Dermis microvascular lymphatic vessel endothelial cell (primary cell): Measurements from ENCODE around the gene NECTIN1. TPM values are rescaled to one million over a fixed set of nuclear protein-coding genes. Genes with fewer than 3 reads are reported as not detected.
A peak's percentile ranks its signal among the peaks of the same experiment; 100 is the strongest.

ENCODE experiments used
- DNase-seq, 2 donors: peaks; one replicate each; pipeline versions ENCODE4 v3.0.0 to v3.0.0-alpha.2; 2010; ENCODE audit warnings: low read depth in 2 of 2
- total RNA-seq: library from RNA; depleted of rRNA; stranded (reverse); fragments of >200 nt; gene quantifications from 2 replicates; pipeline ENCODE4 v1.2.1, GENCODE V29; 2014

The NECTIN1 gene
- total RNA-seq, 1 donor from 2014 or later: 5.4 TPM

DNA sequence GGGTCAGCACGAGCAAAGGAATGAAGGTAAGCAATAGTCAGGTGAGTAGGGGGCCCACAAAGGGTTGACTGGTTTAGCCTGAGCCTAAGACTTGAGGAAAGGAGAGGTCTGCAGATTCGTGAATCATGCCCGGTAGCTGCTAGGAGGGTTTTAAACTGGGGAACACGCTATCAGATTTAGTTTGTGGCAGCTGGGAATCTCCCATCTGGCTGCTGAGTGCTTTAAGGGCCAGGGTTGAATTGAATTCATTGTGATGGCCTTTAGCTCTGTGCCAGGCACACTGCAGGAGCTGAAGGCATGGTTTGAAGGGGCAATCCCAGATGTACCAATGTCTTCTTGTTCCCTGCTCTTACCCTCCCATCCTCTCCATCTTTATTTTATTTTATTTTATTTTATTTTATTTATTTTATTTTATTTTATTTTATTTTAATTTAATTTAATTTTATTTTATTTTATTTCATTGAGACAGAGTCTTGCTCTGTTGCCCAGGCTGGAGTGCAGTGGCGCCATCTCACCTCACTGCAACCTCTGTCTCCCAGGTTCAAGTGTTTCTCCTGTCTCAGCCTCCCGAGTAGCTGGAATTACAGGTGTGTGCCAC lies 1.9 kb upstream of the NECTIN1 start:
- no peak for DNase-seq

DNA sequence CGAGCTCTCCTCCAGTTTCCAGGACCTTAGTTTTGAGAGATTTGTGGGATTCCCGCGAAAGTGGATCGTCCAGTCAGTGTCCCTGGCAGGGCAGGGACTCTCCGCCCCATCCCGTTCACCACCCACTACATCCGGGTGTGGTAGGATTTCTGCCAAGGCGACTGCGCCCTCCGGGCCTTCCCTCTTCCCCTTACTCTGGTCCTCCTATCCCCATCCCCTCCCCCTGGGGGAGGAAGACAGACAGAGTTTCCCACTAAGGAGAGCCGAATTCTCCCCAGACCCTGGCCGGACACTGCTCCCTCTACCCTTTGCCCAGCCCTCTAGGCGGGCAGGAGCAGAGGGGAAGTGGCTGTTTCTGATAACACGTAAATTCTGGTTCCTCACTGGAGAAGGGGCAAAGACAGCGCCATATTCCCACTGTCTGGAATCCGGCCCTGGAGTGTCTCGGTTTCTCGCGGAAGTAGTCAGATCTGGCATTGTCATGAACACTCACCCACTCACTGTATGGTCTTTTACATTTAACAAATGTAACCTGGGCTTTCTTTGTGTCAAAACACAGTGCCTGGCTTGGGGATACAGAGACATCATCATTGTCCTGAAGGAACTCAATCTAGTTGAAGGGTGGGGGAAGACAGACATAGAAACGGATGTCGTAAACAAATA lies 1.1 kb upstream of the NECTIN1 start:
- DNase-seq: peak; percentile 22 to 68

DNA sequence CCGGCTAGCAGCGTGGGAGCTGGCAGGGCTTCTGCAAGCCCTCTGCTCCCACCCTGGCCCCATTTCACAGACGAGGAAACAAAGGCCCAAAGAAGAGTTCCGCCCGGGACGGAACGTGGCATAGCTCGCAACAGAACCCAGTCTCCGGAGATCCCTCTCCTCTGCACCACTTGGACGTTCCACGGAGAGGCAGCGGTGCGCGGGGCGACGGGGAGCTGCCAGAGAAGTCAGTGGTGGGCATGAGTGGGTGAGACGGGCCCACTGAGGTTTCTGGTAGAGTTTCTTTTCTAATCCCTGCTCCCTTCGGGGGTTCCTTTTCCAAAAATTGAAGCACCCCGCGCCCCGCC lies 554 bp upstream of the NECTIN1 start:
- DNase-seq: no peak

DNA sequence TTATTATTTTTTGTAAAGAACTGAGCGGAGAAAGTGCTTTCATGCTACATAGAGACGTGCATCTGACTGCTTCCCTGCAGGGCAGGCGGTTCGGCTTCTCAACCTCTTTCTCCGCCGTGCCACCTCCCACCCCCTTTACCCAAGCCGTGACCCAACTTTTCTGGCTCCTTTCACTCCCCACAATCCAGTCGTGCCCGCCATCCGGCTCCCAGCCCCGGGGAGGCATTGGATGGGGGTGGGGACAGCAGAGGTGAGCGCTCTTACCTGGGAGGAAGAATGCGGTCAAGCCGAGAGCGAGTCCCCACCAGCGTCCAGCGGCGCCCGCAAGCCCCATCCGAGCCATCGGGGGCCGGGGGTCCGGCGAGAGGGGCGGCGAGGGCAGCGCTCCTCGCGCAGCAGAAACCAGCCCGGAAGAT lies 781 bp downstream of the NECTIN1 start:
- DNase-seq: no peak

DNA sequence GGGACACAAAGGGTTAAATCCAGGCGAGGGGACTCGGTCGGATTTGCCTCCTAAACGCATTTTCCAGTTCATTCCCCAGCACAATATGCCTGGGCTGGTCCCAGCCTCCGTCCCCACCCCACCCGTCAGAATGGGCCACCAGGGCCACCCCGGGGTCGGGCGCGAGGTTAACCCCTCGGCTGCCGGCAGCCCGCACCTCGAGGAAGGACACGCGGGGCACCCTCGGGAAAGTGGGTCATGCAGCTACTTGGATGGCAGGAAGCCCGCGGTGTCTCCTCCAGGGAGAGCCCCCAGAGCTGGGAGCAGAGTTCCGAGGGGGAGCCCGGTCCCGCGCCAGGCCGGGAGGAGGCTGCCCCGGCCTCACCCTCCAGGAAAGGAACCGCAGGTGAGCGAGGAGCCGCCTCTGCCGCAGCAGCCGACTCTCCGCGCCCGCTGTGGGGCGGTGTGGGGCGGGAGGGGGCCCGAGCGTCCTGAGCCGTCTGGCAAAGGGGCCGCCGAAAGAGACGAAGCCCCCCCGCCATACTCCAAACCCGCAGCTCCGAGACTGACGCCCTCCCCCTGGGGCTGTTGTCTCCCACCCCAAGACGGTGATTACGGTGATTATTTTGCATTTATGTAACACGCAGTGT lies 1.4 kb downstream of the NECTIN1 start:
- peak in 1 of 2 donors; percentile 24 for DNase-seq

DNA sequence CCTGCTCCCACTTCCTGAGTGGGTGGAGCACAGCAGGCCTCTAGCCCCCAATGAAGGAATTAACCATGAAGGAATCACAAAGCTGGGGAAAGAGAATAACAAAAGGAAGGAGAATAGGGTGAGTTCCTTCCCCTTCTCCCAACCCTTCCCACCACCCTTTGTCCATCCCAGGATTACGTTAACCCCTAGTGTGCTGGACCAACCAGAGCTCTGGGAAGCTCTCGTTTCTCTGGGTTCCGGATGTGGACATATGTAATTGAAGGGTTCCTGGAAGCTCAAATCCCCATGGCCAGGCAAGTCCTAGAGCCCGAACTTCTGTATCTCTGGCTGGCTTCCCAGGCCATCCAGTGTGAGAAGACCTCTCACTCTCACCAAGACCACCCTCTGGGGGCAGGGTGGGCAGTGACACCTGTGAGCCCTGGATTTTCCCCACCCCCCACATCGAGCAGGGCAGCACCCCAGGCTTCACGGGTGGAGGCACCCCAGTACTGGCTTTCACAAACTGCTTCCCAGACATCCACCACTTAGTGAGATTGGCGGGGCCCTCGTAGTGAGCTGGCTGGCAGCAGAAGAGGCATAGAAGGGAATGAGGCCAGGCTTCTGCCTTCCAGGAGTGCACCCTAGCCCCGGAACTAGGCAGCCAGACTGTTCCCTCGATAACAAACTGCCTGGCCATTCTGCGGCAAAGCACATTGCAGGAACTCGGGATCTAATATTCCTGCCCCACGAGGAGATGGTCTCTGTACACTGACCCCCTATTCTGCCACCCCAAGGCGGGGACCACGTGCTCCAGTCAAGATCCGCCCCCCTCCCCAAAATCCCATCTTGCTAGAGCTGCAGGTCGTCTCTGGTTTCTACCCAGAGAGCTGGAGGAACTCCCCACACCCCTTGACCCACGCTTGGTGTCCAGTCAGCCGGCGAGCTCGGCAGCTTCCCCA lies 2.1 kb downstream of the NECTIN1 start:
- DNase-seq: no peak

DNA sequence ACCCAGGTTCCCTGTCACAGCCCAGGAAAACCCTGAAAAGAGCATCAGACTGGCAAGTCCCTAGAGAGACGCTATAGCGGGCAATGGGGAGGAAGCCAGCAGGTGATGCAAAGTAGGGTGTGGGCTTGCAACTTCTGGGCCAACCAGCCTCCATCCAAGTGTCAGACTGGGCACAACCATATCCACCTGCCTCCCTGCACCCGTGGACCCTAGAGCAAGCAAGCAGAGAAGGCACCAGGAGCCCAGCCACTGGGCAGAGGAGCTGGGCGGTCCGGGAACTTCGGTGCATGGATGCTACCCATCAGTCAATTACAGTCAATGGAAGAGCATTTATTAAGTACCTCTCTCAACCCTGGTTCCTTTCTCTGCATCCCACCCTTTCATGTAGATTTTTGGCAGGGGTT lies 2.8 kb downstream of the NECTIN1 start:
- DNase-seq: no peak

DNA sequence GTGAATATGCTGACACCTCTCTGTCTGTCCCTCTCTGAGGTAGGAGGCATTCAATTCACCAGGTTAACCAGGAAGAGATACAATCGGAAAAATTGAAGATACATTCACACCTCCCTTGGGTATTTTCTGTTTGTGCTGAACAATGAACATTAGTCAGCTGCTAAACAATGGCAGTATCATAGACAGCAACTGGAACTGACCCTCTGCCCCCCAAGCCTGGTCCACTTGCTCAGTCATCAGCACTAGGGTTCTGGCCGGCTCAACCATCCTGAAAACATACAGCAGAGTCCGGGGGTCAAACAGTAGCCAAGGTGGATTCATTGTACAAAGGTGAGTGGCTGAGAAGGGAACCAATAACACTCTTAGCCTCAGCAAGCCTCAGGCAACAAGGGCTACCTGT lies 4.0 kb downstream of the NECTIN1 start:
- peak in 1 of 2 donors; percentile 51 for DNase-seq

DNA sequence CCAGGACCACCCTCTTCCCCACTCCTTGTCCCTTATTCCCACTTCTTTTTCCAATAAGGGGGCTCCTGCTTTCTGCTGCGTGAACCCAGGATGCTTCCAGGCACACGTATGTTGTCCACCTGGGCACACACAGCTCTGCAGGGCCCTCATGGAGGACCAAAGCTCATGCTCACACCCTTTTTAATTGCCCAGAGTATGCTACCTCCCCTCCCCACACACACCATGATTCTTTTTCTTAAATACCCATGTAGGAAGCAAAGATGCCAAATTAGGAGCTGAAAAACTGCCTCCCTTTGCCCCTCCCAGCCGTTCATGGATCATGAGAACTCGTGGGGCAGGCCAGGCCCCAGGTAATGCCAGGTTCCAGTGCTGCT lies 5.1 kb downstream of the NECTIN1 start:
- no peak for DNase-seq

DNA sequence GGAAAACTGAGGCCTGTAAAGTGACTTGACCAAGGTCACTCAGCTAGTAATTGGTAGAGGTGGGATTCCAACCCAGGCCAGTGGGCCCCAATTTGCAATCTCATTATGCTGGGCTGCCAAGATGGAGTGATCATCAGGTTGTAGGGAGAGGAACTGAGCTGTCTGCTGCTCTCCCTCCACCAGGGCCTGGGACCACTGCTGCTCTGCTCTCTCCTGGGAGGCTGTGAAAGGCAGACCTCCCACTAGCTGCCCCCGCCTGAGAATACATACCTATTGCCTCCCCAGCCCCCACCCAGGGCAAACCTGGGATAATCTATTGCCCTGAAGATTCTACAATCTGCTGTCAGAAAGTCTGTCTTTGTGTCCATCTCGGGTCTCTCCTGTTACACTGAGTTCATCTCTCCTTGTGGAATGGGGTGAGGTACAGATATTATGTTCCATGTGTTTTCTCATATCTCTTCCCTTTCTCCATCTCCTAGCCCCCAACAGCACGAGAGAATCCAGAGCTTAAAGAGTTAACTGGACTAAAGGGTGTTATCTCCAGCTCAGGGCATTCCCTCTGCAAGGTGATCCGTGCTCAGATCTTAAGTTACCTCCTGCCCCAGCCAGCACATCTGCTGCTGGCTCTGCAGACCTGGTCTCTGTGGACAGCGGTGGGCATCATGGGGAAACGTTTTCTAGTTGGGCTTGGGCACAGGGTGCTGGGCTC lies 5.6 kb downstream of the NECTIN1 start:
- DNase-seq: no peak

DNA sequence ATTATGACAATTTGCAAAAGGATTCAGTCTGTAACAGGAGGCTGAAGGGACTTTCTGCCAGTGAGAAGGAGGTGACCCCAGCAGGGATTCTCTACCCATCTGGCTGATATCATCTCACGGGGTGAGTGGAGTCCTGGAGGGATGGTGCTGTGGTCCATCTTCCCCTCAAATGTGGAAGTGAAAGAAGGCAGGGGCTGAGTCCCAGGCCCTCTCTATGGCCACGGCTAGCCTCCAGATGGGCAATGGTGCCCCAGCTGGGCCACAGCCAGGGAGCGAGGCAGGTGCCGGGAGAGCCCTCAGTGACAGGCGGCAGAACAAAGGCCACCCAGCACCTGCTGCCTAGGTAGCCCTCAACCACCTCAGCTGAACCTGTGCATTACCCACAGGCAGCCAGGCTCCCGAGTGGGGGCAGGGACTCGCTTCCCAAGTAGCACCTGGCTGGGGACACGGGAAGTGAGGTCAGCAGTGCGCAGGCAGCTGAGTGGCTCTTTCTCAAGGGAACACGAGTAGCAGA lies 6.7 kb downstream of the NECTIN1 start:
- no peak for DNase-seq

DNA sequence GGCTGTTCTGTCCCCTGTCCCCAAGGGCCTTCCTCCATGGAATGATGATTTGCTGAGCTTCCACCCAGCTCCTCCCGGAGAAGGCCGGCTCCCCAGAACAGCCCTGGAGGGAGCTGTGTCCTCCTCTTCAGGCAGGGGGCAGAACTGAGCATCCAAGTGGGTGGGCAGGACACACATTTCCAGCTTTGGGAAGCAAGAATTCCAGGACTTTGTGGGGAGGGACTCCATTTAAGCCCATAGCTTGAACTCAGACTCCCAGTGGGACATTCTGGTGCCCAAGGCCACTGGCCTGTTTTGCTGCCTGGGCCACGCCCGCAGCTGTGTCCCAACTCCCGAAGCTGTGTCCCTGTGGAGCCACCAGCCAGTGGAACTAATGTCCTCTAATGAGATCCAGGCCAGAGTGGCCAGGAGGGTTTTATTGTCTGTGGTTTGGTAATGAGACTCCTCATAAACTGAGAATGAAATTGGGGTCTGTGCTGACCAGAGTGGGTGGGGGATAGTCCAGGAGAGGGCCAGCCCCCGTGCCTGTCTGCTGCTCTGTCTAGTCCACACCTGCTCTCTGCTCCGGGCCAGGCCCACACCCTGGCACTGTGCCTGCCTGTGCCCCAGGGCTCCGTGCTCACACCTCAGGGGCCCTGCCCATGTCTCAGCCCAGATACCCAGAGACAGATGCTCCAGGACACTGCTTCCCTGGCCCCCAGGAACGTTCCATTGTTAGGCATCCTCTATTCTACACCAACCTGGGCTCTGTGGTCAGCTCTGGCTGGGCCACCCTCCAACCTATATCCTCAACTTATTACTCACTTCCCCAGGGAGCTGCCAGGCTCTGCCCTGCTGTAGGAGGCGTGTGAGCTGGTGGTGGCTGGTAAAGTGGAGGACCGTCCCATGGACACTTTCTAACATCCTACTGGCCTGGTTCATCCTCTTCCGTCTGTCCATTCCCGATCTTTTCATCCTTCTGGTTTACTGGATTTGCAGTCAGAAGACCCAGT lies 7.6 kb downstream of the NECTIN1 start:
- peak in 1 of 2 donors; percentile 45 for DNase-seq

DNA sequence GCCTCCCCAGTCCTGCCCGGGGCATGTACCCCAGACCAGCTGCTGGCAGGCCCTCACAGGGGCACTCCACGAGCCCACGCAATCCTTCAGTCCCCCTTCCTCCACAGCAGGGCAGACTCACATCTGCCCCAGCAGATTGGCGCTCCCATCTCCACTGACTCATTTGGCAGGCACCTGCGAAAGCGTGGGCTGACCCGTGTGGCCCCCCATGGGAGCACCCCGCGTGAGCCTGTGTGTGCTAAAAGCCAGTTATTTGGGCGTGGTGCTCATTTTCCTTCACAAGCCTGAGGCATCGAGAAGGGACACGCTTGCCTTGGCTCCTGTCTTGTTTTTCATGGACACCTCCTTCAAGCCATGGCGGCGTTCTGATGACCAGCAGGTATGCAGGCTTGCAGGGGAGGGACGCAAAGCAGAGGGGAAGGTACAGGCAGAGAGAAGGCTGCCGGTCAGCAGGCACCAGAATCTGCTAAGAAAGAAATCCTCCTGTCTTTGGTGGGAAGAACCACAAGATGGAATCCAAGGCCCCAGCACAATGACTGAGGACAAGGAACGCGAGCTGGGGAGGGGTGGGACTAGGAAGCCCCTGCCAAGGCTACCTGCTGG lies 8.6 kb downstream of the NECTIN1 start:
- DNase-seq: no peak

DNA sequence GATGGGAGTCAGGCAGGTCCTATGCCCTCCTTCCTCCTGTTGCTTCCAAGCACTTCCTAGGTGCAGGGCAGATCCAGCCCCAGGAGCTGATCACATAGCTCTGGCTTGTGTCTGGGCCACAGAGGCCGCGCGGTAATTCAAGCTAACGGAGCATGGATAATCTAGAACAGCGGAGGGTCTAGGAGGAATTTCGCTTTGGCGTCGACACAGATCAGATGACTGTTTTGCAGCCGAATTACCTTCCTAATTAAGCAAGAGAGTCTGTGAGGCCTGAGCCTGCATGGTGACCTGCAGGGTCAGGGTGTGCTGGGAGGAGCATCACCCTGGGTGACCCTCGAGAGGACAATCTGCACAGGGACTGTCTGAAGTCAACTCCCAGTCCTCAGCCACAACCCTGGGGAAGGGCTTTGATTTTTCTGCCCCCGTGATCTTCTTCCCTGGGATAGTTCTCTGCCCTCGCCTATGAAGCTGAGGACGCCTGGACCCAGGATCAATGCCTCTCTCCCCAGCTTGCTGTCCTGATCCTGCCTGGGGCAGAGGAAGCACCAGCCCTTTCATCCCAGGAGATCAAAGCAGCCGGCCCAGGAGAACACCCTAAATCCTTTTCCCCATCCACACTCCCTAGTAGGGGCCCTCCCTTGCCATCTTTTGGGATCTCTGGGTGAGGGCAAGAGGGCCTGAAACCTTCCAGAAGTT lies 11.0 kb downstream of the NECTIN1 start:
- DNase-seq: no peak

DNA sequence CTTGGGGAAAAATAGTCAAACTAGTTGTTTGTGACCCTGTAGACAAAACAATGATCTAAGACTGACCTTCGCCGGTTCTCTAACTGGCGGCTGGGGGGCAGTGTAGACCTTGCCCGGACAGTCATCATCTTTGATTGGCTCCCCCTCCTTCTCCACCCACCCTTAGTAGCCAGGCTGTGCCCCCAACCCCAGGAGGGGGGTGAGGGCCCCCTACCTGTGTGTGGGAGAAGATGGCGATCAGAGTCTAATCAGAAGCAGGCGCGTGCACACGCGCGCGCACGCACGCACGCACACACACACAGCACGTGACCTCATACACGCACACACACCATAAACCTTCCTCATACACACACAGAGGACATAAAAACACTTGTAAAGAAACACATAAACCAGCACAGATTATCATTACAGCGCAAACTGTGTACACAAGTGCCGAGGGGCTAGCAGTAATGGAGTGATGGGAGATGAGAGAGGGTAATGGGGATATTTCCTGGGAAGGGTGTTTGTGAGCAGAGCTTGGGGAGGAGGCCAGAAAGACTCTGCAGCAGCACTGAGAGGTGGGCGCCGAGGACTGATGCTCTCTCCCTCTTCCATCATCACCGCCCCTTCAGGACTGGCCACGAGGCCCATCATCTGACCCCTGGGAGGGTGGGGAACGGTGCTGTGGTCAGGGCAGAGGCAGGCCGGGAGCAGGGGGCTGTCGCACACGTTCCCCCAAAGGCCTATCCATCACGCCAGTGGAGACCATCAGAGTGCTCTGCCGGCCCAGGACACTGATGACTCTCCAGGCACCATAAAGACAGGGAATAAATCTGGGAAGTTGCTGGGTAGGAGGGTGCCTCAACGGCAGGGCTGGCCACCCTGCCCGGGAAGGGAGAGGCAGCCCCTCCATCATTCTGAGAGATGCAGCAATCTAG lies 12.2 kb downstream of the NECTIN1 start:
- no peak for DNase-seq

DNA sequence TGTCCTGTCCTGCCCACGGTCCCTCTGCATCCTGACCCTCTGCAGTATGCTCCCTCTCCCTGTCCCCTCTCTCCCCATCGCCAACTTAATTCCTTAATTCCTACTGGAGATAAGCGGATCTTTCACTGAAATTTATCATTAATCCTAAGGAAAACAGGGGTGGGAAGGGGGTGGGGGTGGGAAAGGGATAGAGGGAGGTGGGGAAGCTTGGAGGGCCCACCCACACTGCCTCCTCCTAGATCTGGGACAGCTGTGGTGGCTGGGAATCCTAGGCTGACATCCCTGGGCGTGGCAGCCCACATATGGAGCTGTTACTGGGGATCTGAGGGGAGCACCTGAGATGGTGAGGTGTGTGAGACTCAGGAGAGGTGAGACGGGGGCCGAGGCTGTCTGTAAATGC lies 14.4 kb downstream of the NECTIN1 start:
- DNase-seq: no peak

DNA sequence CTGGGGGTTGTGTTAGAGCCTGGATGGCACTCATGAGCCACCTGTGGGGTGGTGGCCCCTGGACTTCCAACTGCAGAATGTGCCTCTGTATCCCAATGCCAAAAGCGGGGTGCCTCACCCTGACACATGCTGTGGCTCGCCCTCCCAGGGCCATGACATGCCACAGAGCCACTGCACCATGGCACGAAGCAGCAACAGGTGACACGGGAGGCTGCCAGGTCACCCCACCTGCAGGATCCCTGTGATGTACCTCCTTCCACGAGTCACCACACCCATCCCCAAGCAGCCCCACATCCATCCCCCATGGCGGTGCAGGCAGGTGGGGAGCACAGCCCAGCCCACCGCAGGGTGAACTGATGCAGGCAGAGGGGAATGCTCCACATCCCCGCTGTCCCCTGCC lies 14.8 kb downstream of the NECTIN1 start:
- DNase-seq: no peak
